ENCODE results near the gene FARP1.

The FARP1 gene

DNA sequence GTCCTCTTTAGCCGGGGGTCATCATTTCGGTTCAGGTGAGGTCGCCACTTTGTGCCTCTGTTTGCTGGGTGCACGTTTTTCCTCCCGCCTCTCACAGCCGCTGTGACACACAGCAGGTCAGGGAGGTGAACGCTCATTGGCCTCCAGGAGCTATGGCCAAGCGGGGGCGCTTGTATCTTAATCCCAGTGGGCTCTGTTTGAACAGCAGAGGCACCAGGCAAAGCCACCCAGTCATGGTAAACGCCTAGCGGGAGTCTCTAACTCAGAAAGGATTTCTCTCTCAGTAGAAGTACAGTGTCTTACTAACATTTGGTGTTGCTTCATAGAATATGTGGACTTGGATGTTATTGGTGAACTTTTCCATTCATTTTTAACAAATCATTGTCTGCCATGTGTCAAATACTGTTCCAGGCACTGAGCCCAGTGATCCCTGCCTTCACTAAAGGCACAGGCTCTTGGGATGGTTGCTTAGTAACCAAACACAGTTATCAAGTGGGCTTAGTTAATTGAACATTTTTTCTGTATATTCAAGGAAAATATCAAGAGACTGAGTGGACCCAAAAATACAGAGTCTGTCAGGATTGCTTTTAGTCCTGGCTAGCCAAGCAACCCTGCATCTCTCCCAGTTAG is 247.3 kb downstream of the FARP1 start:
- Histone ChIP-seq H3K4me3 (ENCODE audit: low read depth, low read length) (no peak overlapping the region), H3K4me1 (ENCODE audit: control insufficient read depth, insufficient read depth, low read length) (peaks cover 15% of the 10 kb centered on the region), H3K9me3 (ENCODE audit: control insufficient read depth, insufficient read depth, low read depth, low read length) (no peaks in the 10 kb centered on the region), H3K27ac (ENCODE audit: extremely low read depth, low read depth, low read length) (no peak overlapping the region), H3K36me3 (ENCODE audit: control insufficient read depth in 2 of 2, insufficient read depth in 1 of 2, low read length in 2 of 2) (peaks cover 0 to 25% of the 10 kb centered on the region in 2 experiments; a peak in 2 of 3 replicates)
- TF ChIP-seq REPIN1 (tag by site-specific recombination; IDR thresholded peaks at IDR 0.05; ENCODE audit: low read depth) (no peak), ZNF707 (tag by site-specific recombination; IDR thresholded peaks at IDR 0.05) (no peak), ZNF16 (tag by site-specific recombination; IDR thresholded peaks at IDR 0.05; ENCODE audit: low read depth) (no peak), ZNF785 (tag by site-specific recombination; IDR thresholded peaks at IDR 0.05) (no peak), KLF7 (tag by site-specific recombination; IDR thresholded peaks at IDR 0.05; ENCODE audit: borderline replicate concordance) (no peak), ZNF830 (tag by site-specific recombination; IDR thresholded peaks at IDR 0.05; ENCODE audit: low read depth) (no peak), ZBTB8A (tag by site-specific recombination; IDR thresholded peaks at IDR 0.05) (no peak), ZNF426 (tag by site-specific recombination; IDR thresholded peaks at IDR 0.05) (no peak), ZNF776 (tag by site-specific recombination; IDR thresholded peaks at IDR 0.05; ENCODE audit: borderline replicate concordance) (no peak), ZNF514 (tag by site-specific recombination; IDR thresholded peaks at IDR 0.05) (no peak), ZNF624 (tag by site-specific recombination; IDR thresholded peaks at IDR 0.05) (no peak), ZNF2 (tag by site-specific recombination; IDR thresholded peaks at IDR 0.05) (no peak)
- TF ChIP-seq, protein P1, sequence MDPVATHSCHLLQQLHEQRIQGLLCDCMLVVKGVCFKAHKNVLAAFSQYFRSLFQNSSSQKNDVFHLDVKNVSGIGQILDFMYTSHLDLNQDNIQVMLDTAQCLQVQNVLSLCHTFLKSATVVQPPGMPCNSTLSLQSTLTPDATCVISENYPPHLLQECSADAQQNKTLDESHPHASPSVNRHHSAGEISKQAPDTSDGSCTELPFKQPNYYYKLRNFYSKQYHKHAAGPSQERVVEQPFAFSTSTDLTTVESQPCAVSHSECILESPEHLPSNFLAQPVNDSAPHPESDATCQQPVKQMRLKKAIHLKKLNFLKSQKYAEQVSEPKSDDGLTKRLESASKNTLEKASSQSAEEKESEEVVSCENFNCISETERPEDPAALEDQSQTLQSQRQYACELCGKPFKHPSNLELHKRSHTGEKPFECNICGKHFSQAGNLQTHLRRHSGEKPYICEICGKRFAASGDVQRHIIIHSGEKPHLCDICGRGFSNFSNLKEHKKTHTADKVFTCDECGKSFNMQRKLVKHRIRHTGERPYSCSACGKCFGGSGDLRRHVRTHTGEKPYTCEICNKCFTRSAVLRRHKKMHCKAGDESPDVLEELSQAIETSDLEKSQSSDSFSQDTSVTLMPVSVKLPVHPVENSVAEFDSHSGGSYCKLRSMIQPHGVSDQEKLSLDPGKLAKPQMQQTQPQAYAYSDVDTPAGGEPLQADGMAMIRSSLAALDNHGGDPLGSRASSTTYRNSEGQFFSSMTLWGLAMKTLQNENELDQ (tag by site-specific recombination; IDR thresholded peaks at IDR 0.05; ENCODE audit: low read depth), result no peak
- TF ChIP-seq, protein P2, sequence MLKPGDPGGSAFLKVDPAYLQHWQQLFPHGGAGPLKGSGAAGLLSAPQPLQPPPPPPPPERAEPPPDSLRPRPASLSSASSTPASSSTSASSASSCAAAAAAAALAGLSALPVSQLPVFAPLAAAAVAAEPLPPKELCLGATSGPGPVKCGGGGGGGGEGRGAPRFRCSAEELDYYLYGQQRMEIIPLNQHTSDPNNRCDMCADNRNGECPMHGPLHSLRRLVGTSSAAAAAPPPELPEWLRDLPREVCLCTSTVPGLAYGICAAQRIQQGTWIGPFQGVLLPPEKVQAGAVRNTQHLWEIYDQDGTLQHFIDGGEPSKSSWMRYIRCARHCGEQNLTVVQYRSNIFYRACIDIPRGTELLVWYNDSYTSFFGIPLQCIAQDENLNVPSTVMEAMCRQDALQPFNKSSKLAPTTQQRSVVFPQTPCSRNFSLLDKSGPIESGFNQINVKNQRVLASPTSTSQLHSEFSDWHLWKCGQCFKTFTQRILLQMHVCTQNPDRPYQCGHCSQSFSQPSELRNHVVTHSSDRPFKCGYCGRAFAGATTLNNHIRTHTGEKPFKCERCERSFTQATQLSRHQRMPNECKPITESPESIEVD (tag by site-specific recombination; IDR thresholded peaks at IDR 0.05), result no peak
- TF ChIP-seq, protein P3, sequence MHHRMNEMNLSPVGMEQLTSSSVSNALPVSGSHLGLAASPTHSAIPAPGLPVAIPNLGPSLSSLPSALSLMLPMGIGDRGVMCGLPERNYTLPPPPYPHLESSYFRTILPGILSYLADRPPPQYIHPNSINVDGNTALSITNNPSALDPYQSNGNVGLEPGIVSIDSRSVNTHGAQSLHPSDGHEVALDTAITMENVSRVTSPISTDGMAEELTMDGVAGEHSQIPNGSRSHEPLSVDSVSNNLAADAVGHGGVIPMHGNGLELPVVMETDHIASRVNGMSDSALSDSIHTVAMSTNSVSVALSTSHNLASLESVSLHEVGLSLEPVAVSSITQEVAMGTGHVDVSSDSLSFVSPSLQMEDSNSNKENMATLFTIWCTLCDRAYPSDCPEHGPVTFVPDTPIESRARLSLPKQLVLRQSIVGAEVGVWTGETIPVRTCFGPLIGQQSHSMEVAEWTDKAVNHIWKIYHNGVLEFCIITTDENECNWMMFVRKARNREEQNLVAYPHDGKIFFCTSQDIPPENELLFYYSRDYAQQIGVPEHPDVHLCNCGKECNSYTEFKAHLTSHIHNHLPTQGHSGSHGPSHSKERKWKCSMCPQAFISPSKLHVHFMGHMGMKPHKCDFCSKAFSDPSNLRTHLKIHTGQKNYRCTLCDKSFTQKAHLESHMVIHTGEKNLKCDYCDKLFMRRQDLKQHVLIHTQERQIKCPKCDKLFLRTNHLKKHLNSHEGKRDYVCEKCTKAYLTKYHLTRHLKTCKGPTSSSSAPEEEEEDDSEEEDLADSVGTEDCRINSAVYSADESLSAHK (tag by site-specific recombination; IDR thresholded peaks at IDR 0.05), result no peak
- TF ChIP-seq, protein P4, sequence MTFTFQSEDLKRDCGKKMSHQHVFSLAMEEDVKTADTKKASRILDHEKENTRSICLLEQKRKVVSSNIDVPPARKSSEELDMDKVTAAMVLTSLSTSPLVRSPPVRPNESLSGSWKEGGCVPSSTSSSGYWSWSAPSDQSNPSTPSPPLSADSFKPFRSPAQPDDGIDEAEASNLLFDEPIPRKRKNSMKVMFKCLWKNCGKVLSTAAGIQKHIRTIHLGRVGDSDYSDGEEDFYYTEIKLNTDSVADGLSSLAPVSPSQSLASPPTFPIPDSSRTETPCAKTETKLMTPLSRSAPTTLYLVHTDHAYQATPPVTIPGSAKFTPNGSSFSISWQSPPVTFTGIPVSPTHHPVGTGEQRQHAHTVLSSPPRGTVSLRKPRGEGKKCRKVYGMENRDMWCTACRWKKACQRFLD (tag by site-specific recombination; IDR thresholded peaks at IDR 0.05), result no peak
- TF ChIP-seq, protein P5, sequence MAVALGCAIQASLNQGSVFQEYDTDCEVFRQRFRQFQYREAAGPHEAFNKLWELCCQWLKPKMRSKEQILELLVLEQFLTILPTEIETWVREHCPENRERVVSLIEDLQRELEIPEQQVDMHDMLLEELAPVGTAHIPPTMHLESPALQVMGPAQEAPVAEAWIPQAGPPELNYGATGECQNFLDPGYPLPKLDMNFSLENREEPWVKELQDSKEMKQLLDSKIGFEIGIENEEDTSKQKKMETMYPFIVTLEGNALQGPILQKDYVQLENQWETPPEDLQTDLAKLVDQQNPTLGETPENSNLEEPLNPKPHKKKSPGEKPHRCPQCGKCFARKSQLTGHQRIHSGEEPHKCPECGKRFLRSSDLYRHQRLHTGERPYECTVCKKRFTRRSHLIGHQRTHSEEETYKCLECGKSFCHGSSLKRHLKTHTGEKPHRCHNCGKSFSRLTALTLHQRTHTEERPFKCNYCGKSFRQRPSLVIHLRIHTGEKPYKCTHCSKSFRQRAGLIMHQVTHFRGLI (tag by site-specific recombination; IDR thresholded peaks at IDR 0.05), result no peak
- ChIA-PET CTCF (interaction anchor here (0.5 kb wide), 1 partner anchor 543 kb away, joined by 3 read pairs; no protein-coding TSS in a partner anchor), POLR2A (no interaction called here)
